GM15510 (cell line): ENCODE results near the gene SFXN5.

Source experiments
- POLR2A ChIP-seq: IDR thresholded peaks from 3 replicates; pipeline ENCODE4 v1.6.1; 2011; ENCODE audit warnings: borderline replicate concordance; ENCODE audit not compliant: insufficient read length; ENCODE audit errors: extremely low read depth

Gene SFXN5

DNA sequence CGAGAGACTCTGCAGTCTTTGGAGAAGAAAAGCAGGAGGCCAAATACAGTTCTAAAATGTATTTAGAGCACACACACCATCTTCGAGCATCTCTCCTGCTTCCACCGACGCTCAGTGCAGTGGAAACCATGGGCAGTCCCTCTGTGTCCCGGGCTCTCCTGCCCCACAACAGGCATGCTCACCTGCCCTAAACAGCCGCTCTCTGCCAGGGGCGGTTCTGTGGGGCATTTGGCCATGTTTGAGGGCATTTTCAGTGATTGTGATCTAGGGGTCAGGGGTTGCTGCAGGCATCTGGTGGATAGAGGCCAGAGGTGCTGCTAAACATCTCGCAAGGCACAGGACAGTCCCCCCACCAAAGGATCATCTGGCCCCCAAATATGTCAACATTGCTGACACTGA lies 98.4 kb downstream of the SFXN5 start:
- no peak for TF ChIP-seq POLR2A

DNA sequence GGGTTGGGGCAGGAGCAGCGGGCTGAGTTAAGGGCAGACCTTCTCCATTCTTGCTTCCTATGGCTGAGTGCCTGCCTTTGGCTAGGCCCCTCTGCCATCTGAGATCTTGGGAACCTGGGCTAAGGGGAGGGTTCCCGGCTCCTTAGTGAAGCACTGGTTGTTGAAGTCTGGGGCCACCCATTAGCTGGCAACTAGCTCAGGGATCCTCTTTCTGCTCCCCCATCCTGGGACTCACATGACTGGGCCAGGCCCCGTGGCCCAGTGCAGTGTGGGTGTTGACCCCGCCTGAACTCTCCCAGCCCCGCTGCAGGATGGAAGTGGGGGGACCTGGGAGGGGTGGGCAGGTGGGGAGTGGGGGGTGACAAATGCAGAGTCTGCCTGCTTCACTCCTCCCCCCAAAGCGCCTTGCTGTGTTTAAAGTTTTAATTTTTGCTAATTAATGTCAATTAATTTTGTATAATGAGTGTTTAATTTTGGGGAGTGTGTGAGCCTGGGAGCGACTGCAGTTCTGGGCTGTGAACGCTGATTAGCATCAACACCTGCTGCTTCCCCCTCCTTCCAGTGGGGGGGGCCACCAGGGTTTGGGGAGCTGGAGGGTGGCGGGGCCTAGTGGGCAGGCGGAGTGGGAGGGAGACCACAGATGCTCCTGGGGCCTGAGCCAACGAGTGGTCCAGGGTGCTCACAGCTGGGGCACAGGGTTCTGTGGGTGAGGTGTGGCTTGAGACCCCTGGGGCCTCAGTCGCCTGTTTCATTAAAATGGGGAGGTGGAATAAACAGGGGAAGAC lies 99.0 kb downstream of the SFXN5 start:
- TF ChIP-seq POLR2A: no peak

DNA sequence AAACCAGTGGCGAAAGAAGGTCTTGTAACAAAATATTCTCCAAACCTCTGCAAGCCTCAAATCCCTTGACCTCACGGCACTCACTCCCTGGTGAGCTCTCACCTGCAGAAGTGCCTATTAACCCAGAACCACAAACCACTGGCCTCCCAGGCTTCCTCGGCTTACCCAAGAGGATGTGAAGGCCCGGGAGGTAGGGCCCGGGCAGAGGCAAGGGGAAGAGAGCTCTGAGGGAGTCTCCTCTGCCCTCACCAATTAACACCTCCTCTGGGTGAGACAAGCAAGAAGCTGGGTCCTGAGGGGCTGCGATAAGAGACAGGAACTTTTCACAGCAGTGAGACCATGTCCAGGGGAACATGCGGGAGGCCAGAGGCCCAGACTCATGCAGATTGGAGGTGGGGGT lies 100.5 kb downstream of the SFXN5 start:
- no peak for TF ChIP-seq POLR2A

DNA sequence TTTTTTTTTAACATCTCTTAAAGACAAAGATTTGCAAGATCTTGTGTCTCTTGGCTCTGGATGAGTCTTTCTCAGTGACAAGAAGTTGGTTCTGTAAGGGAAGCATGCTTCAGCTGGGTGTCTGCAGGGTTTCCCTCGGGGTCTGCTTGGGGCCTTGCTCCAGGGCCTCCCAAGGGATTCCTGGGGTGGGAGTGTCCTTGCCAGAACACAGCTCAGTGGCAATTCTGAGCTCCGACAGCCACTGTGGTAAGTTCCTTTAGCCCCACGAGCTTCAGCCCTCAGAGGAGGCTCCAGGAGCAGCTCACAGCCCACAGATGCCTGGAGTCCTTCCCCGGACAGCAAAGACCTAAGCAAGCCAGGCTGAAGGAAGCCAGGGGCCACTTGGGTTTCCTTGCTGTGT lies 101.8 kb downstream of the SFXN5 start:
- TF ChIP-seq POLR2A: no peak

DNA sequence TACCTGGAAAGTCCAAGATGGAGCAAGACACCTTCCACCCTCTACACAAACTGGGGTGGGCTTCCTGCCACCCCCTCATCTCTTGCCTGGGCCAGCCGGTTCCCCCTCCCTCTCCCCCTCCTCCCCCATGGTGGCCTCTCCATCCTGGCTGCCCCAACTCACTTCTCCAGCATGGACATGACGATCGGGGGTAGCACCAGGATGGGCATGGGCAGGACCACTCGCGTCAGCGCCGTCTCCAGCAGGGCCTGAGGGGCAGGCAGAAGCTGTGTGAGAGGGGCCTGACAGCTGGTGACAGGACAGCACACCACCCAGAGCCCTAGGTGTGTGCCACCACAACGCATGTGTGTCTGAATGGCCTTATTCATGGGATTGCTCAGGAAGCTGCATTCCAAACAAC lies 103.2 kb downstream of the SFXN5 start:
- no peak for TF ChIP-seq POLR2A

DNA sequence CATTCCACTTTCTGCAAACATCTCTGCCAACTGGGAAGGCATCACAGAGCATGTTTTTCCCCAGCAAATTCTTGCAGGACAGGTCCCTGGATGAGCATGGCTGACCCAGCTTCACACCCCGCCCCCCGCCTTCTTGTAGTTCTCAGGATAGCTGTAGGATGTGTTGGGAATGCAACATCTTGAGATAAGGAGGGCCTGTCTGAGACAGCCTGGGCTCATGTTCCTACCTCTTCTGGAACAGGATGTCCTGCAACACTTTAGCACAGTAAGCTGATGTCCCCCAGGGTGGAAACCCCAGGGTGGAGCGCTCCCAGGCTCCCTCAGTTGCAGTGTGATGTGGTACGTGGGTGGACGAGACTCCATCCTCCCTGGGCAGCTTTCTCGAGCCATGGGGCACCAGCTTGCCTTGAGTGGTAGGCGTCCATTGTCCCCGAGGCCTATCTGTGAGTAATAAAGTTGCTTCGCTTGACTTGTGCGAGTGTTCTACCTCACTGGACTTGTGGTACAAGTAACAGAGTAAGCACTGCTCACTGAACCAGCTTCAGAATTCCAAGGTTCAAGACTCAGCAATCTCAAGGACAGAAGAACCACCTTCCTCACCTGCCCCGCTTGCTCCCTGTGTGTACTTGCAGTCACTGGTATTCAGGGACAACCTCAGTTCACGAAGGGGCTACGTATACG lies 105.6 kb downstream of the SFXN5 start:
- TF ChIP-seq POLR2A: no peak

DNA sequence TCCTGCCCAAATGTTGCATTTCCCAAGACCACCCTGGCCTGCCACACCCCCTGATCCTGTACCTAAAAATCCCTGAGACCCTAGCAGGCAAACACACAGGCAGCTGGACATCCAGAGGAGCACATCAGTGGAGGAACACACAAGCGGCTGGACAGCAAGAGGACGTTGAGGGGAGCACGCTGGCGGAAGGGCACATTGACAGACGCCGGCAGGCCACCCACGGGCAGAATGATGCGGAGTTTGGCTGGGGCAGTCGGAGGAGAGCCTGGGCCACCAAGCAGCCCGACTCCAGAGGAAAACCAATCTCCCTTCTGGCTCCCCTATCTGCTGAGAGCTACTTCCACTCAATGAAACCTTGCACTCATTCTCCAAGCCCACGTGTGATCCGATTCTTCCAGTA lies 106.5 kb downstream of the SFXN5 start:
- TF ChIP-seq POLR2A: no peak

DNA sequence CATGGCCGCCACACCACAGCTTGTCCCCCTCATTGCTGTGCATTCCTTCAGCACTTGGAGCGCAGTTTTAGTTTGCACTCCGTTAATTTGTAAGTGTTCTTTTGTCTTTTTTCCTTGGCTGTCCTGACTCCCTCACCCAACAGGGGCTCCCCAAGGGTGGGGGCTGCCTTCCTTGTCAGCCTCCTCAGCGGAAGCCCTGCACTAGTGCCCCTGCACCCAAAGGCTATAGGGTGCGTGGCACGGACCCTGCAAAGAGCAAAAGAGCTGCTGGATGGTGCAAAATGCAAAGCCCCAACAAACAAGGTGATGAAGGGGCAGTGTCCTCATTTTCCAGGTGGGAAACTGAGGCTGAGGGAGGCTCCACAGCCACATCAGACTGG lies 107.4 kb downstream of the SFXN5 start:
- TF ChIP-seq POLR2A: no peak

DNA sequence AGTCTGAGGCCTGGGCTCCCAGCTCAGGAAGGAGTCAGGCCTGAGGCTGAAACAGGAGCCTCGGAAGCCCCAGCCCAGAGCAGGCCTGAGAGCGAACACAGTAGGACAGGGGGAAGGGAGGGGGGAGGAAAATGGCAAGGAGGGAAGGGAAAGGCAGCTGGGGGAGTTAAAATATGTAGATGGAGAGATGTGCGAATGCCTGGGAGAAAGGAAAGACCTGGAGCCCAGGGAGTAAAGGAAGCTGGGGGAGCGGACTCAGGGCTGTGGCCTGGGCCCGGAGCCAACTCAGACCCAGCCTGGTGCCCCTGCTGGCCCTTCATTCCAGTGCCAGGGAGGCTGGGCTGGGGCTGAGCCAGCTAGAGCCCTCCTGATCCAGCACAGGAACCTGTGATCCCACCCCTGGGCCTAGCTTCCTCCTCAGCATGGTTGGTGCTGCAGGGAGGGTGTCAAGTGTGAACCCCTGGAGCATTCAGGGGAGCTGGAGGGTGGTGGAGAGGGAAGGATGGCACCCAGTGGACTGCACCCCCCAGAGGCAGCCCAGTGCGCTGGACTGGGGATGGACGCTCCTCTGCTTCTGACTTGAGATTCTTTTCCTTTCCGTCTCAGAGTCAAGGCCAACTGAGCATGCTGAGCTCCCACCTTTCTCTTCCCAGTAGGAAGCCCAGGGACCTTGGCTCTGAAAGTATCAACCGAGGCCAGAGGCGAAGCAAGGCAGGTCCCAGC lies 107.9 kb downstream of the SFXN5 start:
- TF ChIP-seq POLR2A: no peak

DNA sequence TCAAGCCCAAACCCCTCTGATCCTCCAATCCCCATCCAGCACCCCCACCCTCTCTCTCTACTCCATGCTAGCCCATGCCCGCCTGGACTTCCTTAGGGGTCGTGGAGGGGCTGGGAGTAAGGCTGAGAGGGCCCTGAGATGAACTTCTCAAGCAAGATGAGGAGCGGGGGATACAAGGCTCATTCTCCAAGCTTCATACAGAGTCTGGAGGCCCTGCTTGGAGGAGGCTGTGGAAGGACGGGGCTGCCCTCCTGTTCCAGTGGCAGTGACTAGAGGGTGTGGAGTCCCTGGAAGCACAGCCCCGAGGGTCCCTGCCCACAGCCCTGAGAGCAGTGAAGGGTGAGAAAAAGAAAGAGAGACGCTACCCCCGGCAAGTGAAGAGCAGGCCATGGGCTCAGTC lies 108.6 kb downstream of the SFXN5 start:
- TF ChIP-seq POLR2A: no peak

DNA sequence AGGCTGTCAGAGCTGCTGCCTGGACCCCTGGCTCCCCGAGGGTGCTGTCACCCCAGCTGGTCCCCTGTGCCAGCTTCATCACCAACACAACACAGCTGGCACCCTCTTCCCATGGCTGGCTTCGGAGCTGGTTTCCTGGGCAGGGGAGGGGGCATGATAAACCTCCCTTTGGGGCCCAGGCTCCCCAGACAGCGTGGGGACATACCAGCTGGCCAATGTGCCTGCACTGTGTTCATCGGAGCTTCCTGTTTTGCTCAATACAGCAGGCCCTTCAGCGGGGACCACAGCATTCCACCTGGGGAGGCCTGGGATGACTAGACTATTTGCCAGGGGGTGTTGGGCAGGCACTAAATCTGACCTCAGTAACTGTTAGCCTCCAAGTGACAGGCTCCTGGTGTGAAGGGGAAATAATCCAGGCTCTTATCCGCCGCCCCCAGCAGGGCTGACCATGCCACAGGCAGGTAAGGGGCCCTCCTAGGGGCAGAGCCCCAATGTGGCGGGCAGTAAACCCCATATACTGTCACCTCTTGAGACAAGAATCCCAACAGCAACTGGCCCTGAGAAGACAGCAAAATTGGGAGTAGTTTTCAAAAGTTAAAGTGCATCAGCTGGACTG lies 109.6 kb downstream of the SFXN5 start:
- TF ChIP-seq POLR2A: no peak

DNA sequence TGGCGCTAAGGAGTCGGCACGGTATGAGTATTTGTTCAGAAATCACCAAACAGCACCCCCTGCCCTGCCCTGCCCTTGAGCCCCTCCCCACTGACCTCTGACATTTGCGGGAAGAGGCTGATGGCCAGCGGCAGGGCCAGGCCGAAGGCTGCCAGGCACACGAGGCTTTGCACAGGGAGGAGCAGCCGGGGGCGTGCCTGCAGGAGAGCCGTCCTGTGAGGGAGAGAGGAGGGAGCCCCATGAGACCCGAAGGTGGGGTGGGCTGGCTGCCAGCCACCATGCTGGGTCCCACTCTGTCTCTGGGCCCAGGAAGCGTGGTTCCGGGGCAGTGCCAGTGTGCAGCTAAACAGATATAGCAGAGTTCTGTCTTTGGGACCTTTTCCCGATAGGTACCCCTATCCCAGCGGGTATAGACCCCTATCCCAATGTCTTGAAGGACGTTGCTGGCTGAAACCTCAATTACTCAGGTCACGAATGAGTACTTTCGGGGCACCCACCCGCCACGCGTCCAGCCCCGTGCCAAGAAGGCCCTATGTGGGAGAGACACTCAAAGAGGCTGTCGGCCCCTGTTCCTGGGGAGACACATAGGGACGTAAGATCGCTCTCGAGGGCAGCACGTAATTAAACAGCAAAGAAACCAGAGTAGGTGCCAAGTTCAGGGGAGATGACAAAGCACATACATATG lies 110.3 kb downstream of the SFXN5 start:
- TF ChIP-seq POLR2A: no peak

DNA sequence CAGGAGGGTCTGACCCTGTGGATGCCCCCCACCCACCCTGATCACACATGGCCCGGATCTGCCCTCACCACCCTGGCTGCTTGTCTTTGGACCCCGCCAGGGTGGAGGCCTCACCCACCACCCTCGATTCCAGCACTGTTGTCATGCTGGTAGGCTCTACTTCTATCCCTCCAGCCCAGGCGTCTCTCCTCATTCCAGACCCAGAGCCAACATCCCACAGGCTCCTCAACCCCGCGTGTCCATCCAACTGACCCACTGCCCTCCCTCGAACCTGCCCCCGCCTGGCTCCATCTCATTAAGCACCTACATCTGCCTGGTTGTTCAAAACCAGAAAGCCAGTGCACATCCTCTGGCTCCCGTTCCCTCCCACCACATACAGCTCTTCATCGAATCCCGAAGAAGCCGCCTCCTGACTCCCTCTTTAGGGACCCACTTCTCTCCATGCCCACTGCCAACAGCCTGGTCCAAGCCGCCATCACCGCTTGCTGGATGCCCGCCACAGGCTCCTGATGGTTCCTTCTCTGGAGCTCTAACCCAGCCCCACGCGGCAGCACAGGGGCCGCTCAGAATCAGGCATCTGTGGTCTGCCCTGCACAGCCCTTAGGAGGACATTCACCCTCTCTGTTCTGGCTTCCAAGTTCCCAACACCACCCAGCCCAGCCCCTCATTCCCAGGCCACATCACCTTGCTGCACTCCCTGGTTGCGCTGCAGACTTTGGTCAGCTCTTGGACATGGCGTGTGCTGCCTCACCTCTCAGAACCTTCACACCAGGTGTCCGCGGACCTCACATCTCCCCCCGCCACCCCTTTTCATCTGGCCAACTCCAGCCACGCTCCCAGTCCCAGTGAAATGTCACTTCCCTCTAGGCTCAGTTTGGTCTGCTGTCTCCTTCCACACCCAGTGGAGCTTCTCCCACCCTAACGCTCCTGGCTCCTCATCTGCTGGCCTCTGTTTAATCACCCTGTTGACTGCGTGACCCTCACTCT lies 111.2 kb downstream of the SFXN5 start:
- no peak for TF ChIP-seq POLR2A
